Camera-type eye (tissue), 1 donor: ENCODE measurements around the gene OR4F6. TPM values are rescaled to one million over a fixed set of nuclear protein-coding genes. Genes with fewer than 3 reads are reported as not detected.

ENCODE experiments used
- total RNA-seq: library from RNA; depleted of rRNA; stranded (reverse); fragments of >200 nt; gene quantifications from one replicate; pipeline ENCODE4 v1.2.3, GENCODE V29; 2014

The OR4F6 gene, protein sequence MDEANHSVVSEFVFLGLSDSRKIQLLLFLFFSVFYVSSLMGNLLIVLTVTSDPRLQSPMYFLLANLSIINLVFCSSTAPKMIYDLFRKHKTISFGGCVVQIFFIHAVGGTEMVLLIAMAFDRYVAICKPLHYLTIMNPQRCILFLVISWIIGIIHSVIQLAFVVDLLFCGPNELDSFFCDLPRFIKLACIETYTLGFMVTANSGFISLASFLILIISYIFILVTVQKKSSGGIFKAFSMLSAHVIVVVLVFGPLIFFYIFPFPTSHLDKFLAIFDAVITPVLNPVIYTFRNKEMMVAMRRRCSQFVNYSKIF
- not detected for total RNA-seq

DNA sequence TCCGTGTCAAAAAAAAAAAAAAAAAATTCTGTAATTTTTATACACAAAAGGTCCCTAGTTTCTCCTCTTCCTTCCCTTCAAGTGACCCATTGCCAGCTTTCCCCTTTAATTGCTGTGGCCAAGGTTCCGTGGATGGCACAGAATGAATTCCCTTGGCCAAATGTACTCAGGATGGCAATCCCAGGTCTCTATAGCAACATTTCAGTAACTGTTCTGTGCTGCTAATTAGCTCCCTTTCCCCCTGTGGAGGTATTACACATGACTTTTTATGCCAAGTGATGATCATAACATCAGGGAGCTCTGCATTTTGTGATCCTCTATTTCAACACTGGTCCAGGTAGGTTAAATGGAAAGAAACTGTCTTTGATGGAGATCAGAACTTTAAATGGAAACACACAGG lies at the start of gene OR4F6:
OR4F6 (plus strand) TSS at position 301 of the 400 bp plus-strand sequence. CDS start 2,211 bp downstream, outside the sequence.

DNA sequence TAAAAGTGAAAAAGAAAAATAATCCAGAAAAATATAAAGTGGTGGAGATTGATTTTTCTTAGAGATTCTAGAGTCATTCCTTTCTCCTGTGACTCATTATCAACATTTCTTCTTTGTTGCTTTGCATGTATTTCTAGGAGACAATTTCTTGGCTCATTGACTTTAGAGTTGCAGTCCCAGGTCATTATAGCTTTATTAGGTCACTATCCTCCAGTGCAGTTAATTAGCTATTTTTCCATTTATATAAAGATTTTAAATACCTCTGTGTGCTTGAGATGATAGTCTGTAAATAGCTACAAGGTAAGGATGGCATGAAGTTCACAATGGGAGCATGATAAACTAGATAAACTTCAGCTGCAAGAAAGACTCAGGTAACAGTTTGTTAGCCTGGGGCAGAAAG lies 8.6 kb downstream of the OR4F6 start, which contains the start of gene OR4F15:
OR4F15 (plus strand) TSS at position 301 of the 400 bp plus-strand sequence. CDS start 5,985 bp downstream, outside the sequence.

Other genes with a start within 250 kb of the OR4F6 start
- 87.6 TPM for gene TM2D3, start 151.1 kb upstream of the OR4F6 start, total RNA-seq
- gene TARS3, start 79.0 kb upstream of the OR4F6 start, total RNA-seq = 39.0 TPM
- not detected for gene OR4F15, start 8.7 kb downstream of the OR4F6 start, total RNA-seq